NCI-H1417 (cell line): ENCODE measurements around the gene TTC3.

Experiments used
- DNase-seq, 3 experiments: peaks; one replicate each; lab custom pipeline; 2025; lab: John Stamatoyannopoulos, UW

The TTC3 gene

DNA sequence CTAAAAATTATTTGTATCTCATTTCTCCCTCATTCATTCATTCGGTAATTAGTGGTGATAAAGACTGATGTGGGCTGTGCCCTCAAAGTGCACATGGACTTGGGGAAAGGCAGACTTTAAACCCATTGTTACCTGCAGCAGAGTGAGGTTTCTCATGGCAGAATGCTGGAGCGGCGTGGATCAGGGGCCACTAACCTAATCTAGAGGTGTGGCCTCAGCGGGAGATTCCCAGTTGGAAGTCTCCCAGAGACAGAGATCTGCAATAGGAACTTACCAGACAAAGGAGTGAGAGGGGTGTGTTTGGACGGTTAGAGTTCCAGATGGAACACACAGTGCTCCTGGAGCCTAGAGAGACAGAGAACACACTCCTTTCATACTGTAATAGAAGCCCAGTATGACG is 120.6 kb downstream of the TTC3 start:
- no peak for DNase-seq

GRCh38 chr21:37195059-37195458 is 122.0 kb downstream of the TTC3 start:
- DNase-seq: no peak

DNA sequence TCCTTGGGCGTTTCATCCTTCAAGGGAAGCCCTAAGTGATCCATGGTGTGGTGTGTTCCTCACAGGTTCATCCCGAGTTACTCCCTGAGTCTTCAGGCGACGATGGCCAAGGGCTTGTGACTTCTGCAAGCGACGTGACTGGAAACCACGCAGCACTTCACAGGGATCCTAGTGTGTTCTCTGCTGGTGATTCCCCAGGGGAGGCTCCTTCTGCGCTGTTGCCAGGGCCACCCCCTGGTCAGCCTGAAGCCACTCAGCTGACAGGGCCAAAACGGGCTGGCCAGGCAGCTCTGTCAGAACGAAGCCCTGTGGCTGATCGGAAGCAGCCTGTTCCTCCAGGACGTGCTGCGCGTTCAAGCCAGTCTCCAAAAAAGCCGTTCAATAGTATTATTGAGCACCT is 122.6 kb downstream of the TTC3 start:
- DNase-seq: no peak

DNA sequence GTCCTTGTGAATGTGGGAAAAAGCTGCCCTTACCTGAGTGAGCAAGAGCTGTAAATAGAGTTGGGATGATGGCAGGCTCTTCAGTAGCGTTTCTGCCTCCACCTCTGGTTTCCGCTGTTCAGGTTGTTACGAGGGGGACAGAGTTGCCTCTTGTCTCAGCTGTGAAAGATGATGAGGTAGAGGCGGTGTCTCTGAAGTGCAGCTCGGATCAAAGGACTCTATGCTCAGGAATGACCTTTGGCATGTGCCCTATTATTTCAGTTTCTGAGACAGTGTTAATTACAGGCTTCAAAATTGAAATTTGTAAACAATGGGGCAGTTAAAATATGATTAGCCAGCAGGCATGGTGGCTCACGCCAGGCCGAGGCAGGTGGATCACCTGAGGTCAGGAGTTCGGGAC is 123.8 kb downstream of the TTC3 start:
- DNase-seq: peak in 1 of 3 experiments; percentile 34

DNA sequence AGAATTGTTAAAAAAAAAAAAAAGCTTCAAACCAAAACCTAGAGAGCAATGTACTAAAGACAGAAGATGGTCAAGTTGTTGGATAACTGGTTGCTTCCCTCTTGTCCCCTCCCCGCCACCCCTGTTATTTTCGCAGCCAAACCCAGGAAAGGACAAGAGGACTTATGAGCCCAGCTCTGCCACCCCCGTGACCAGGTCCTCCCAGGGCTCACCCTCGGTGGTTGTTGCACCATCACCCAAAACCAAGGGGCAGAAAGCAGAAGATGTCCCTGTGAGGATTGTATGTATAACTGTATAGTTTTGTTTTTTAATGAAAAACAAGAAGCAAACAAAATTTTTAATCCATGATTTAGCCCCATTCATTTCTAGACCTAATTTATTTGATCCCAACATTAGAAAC is 124.7 kb downstream of the TTC3 start:
- no peak for DNase-seq

GRCh38 chr21:37199057-37199924 is 126.2 kb downstream of the TTC3 start:
- no peak for DNase-seq

GRCh38 chr21:37200641-37201480 is 127.8 kb downstream of the TTC3 start:
- DNase-seq: no peak

DNA sequence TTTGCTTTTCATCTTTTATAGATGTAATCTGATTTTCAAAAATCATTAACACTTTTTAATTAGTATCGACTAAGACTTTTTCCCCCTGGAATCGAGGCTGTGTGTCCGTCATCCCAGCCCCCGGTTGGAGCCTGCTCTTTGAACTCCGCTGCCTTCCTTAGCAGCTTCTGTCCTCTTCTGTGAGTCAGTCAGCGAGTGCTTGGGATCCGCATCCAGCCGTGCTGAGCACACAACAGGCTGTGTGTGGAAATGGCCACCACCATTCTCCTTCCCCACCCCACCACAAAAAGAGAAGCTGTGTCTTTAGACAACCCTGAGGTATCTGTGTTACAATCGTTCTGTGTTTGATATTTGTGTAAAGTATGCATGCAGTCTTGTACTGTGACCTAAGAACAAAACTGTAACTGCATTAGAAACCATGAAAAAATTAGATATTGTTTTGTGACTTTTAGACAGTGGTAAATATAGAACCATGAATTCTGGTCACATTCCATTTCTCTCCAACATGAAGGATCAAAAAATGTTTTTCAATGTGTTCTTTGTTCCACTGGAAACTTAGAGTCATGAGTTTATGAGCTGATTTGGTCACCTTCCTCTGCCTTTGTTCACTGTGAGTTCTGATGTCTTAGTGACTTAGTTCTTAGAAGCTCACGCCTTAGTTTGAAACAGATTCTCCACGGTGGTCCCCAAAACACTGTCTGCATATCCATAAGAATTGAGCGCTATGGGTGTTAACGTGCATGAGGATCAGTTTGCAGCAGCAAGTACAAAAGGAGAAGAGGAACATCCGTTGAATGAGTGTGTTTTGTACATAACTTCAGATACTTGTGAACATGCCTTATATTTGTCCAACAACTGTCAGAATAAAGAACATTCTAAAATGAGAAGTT is 129.4 kb downstream of the TTC3 start:
- no peak for DNase-seq

DNA sequence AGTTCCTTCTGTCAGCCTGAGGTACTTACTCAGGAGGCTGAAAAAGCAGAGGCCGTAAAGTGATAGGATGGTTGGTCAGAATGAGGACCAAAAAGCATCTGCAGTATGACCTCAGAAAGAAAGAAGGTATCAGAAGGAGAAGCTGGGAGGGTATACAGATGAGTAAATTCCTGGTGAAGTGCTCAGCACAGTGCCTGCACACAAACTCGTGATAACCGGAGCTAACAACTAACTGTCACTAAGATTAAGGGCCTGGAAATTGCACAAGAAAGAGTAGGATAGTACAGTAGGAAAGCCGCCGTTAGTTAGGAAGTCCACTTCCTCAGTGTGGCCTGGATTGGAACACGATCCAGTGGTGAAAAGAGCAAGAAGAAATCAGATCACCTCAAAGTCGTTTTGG is 131.5 kb downstream of the TTC3 start:
- DNase-seq: no peak

DNA sequence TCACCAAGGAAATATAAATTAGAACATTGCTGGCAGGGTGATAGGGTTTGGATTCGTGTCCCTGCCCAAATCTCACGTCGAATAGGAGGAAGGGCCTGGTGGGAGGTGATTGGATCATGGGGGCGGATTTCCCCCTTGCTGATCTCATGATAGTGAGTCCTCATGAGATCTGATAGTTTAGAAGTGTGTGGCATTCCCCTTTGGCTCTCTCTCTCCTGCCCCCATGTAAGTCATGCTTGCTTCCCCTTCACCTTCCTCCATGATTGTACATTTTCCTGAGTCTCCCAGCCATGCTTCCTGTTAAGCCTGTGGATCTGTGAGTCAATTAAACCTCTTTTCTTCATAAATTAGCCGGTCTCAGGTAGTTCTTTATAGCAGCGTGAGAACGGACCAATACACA is 133.4 kb downstream of the TTC3 start:
- no peak for DNase-seq

DNA sequence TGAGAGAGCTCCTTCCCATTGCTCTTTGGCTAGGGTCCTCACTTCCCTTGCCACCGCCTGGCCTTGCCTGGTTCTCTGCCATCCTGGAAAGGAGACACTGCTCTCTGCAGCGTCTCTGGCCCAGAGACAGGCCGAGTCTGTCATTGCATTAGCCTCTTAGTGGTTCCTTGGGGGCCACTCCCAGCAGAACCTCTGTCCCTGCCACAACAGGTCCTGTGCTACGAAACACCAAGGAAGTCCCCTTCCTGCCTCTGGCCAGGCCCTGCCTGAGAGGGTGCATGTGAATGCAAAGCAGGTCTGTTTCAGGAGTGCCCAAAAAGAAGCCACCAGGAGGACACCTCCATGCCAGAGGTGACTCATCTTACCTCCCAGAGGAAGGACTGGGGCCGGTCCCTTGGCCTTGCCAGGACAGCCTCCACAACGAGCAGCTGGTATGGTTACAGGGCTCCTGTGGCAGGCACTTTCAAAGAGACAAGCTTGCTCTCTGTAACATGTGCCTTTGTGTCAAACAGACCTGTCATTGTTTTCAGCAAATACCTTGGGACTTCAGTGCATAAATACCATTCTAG is 134.5 kb downstream of the TTC3 start:
- DNase-seq: no peak

- no peak for DNase-seq
Measured at GRCh38 chr21:37208056-37208721, 135.1 kb downstream of the TTC3 start.

GRCh38 chr21:37208741-37209225 is 135.7 kb downstream of the TTC3 start:
- no peak for DNase-seq

- no peak for DNase-seq
Measured at GRCh38 chr21:37210130-37210529, 137.1 kb downstream of the TTC3 start.

GRCh38 chr21:37210799-37211198 is 137.7 kb downstream of the TTC3 start:
- no peak for DNase-seq

DNA sequence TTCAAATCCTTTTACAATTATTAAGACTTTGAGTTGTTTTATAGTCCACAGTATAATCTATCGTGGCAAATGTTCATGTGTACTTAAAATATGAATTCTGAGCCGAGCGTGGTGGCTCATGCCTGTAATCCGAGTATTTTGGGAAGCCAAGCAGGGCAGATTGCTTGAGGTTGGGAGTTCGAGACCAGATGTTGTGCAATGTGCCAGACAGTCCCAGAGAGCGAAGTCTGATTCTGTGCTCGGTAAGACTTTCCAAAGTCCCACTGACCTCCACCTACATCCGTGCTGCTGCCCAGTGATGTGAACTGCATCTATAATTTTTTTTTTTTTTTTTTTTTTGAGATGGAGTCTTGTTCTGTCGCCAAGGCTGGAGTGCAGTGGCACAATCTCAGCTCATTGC is 141.9 kb downstream of the TTC3 start:
- no peak for DNase-seq

- DNase-seq: peak in 2 of 3 experiments; percentile 78 to 88
Measured at GRCh38 chr21:37219761-37220432, 146.8 kb downstream of the TTC3 start.

- peak; percentile 35 to 88 (median 82) for DNase-seq
Measured at GRCh38 chr21:37220433-37220980, 147.5 kb downstream of the TTC3 start.

DNA sequence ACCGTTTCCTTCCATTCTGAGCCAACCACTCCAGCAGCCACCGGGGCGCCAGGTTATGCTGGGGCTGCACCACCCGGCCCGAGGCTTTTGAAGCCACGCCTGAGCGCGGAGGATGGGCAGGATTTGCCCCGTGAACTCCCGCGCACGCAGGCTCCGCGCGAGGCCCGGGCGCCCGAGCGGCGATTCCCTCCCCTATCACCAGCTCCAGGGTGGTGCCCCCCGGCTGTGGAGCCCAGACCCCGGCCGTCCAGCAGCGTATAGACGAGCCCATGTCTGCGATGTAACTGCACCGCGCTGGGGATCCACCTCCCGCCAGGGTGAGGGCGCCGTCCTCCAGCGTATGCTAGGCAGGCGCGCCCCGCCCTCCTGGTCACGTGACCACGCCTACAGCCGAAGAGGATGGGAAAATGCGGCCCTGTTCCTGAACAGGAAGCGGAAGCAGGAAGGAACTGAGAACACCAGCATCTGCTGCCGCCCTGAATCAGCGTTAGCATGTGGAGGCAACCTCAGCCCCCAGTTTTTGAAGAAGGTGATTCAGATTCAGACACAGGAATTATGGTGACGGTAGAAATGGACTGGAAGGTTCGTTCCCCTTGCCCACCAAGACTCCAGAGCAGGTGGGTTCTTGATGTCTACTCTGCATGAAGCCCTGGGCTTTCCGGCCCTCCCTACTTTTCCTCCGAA is 148.1 kb downstream of the TTC3 start:
- peak; percentile 92 to 98 (median 97) for DNase-seq
